COLO829 (cell line): ENCODE measurements around the gene FBXL16.
A peak's percentile ranks its signal among the peaks of the same experiment; 100 is the strongest.

Experiments
- DNase-seq: peaks from one replicate; pipeline ENCODE4 v3.0.0; 2012; ENCODE audit warnings: low spot score

The FBXL16 gene

DNA sequence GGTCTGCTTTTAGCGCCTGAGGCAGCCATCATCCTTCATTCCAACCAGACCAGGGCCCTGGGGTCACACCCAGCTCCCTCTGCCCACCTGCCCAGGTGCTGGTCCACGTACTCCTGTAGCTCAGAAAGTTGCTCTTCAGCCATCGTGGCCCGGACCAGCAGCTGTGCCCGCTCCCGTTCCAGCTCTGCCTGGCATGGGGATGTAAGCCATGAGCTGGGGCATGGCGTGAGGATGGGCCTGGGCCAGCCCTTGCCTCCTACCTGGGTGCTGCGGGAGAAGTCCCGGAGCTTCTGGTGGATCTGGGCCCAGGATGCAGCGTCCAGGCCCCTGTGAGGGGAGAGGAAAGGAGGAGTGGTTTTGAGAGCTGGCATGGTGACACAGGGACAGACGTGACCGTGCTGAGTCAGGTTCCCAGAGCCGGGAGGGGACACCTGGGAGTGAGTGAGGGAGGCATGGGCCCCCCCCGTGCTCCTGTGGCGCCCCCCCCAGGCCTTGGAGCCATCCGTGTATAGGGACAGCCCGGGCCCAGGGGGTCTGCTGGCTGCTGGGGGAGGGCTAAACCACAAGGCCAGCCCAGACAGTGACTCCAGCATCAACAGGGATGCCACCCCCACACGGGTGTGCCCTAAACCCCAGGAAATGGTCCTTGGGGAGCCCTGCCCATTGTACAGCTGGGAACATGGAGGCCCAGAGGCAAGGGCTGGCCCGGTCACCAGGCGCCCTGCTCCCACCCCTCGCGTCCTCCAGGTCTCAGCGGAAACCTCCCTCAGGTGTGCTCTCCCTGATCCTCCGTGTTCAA, 17.4 kb upstream of the FBXL16 start:
- DNase-seq, result no peak

DNA sequence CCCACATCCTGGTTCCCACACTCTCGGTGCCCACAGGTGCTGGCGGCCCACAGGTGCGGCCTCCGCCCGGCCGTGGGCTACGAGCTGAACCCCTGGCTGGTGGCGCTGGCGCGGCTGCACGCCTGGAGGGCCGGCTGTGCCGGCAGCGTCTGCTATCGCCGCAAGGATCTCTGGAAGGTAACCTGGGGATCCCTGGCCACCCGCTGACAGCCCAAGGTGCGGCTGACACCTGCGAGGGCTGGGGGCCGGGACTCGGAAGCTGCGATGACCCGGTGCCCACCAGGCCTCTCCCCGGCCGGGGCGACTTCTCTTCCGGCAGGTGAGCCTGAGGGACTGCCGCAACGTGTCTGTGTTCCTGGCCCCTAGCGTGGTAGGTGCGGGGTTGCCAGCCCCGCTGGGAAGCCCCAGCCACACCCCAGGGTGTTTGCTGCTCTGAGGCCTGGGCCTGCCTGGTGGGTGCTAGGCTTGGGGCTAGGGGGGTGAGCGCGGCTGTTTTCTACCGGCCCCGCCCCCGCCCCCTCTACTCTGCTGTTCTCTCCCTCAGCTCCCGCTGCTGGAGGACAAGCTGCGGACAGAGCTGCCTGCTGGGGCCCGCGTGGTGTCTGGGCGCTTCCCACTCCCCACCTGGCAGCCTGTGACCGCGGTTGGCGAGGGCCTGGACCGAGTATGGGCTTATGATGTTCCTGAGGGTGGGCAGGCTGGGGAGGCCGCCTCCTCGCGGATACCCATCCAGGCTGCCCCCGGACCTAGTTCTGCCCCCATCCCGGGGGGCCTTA, 16.4 kb upstream of the FBXL16 start:
- DNase-seq, result no peak

DNA sequence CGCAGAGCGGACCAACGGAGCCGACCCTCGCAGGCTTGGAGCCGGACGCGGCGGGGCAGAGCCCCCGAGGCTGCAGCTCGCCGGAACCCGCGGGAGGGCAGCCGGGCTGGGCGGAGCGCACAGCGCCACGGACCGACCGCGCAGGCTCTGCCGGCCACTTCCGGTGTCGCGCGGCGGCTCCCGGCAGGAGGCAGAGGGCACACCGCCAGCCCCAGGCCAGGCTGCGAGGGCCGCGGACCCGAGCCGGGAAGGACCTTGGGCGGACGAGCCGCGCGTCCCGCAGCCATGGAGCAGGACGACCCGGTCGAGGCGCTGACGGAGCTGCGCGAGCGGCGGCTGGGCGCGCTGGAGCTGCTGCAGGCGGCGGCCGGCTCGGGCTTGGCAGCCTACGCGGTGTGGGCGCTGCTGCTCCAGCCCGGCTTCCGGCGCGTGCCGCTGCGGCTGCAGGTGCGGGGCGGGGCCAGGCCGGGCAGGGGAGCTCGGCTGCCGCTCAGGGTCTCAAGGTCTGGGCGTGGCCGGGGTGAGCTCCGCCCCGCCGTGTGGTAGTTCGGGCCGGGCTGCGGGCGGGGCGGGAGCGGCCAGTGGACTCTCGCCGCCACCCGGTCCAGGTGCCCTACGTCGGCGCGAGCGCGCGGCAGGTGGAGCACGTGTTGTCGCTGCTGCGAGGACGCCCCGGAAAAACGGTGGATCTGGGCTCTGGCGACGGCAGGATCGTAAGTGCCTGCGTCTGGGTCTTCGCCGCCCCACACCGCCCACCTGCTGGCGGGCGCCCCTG, 15.6 kb upstream of the FBXL16 start, which contains the start of gene ANTKMT:
ANTKMT (plus strand) TSS at position 157 of the 775 bp plus-strand sequence; CDS start at position 286, 129 bp downstream.
- peak; percentile 62 for DNase-seq

DNA sequence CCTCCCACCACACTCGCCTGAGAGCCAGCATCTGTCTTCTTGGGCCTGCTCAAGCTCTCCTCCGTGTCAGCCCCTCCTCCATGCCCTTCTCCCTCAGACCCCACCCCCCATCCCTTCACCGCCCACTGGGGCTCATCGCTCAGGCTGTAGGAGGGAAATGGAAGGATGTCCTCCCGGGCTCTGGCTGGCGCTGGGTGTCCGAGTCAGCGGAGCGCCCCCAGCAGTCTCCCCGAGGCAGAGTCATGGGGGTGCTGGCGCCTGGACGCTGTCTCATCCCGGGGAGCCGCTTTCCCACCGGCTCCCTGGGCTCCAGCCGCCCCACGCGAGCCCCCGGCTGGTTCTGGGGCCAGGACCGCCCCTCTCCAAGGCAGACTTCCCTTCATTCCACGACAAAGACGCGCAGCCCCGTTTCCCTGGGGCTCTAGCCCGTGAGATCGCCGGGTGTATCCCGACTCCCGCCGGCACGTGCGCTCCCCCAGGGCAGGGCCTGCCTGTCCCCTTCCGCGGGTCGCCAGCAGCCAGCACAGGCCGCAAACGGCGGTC, 14.9 kb upstream of the FBXL16 start:
- peak; percentile 42 for DNase-seq

DNA sequence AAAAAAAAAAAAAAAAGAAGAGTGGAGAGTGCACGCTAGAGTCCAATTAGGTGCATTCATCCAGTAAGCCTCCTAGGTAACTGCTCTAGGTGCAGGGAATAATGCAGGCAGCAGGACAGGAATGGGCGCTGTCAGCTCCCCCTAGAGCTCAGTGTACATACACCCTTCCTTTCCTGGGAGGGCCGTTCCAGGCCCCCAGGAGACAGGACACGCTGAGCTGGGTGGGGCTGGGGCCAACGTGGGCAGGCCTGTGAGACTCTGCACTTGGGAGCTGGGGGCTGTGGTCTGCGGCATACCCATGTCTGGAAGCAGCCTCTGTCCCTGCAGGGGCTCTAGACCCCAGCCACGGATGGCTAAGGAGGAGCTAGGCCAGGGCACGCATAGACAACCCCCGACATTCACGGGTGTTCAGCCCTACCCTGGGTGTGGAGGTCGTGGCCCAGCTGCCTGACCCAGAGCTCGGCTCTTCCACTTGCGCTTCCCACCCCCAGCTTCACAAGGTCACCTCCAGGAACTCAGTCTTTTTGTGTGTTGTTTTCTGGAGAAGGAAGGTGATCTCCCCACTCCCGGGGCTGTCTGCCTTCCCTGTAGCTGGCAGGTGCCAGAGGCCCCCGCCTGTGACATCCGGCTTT, 14.3 kb upstream of the FBXL16 start:
- DNase-seq, result no peak

DNA sequence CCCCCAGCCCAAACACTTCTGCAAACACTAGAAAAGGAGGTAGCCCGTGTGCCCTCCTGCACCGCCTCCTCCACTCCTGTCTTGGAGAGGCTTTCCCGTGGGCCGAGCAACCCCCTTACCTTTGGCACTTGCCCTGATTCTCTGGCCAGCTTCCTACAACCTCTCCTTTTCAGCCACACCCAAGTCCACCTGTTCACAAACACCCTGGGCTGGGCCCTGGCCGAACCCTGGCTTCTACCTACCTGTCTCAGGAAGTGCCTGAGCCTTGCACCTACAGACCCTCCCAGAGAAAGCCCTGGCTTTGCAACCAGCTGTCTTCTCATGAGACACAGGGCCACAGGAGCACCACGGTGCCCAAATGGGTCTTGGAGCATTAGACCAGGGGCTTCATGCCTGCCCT, 13.3 kb upstream of the FBXL16 start:
- no peak for DNase-seq

DNA sequence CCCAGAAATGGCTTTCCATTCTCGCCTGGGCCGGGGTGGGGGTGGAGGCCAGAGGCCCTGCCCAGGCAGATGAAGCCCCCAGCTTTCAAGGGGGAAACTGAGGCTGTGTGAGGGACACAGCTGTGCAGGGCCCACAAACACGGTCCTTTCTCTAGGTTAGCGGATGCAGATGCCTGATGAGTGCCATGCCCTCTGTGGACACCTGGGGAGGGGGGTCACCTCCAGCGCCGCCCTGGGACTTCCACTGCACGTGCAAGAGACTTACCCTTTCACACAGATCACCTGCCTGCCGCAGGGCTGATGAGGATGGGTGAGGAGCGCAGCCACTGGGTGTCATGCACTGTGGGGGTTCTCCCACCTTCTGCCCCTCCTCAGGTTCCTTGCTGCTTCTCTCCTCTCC, 12.8 kb upstream of the FBXL16 start:
- no peak for DNase-seq

DNA sequence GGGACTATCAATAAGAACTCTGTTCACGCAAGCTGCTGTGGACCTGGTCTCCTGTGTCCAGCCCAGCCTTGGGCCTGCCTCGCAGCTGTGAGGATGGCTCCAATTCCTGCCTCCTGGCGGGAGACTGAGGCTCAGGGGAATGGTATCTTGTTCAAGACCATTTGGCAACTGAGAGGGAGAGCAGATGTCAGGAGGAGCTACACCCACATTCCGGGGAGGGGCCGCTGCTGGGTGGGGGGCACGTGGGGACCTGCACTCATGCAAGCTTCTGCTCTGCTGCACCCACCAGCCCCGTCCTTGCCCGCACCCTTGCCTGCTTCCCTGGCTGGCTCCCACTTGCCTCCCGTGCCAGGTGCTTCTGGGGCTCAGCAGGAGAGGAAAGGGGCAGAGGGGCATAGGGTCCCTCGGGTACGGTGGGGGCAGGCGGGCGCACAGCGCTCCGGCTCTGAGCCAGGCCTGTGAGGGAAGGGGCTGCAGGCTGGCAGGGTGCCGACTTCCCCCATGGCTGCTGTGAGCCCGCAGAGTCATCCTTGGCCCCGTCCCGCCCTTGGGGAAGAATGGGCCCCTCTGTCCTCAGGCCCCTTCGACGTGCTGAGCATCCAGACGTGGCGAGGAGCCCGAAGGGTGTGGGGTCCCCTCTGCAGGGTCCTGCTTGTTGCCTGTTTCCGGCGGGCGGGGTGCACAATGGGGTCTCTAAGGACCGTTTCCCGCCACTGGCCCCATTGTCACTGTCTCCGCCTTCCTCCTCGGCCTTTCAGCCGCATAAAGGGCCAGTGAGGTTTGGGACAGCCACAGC, 12.0 kb upstream of the FBXL16 start:
- no peak for DNase-seq

DNA sequence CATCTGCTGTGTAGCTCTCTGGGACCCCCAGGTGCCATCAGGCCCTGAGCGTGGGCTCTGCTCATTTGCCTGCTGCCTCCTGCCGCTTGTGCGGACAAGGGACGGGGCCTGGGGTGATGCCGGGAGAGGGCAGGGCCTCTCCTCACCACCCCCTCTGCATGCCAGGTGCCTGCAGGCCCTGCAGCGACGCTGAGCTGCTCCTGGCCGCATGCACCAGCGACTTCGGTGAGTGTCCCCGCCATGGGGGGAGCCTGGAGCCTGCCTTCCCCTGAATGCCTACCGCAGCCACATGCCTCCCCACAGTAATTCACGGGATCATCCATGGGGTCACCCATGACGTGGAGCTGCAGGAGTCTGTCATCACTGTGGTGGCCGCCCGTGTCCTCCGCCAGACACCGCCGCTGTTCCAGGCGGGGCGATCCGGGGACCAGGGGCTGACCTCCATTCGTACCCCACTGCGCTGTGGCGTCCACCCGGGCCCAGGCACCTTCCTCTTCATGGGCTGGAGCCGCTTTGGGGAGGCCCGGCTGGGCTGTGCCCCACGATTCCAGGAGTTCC, 11.2 kb upstream of the FBXL16 start:
- no peak for DNase-seq

DNA sequence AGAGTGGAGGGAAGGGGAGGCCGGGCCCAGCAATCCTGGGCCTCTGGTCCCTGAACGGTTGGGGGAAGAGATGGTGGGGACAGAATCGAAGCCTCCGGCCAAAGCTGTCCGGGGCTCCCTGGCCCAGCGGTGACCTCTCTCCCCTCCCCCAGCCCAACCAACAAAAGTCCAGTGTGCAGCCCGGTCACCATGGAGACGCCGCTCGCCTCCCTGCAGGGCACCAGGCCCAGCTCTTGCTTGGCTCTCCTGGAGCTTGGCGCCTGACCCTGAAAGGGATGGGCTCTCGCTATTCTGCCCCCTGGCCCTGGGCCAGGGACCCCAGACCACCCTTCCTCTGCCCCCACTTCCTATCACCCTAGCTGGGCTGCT, 10.6 kb upstream of the FBXL16 start:
- peak; percentile 82 for DNase-seq

DNA sequence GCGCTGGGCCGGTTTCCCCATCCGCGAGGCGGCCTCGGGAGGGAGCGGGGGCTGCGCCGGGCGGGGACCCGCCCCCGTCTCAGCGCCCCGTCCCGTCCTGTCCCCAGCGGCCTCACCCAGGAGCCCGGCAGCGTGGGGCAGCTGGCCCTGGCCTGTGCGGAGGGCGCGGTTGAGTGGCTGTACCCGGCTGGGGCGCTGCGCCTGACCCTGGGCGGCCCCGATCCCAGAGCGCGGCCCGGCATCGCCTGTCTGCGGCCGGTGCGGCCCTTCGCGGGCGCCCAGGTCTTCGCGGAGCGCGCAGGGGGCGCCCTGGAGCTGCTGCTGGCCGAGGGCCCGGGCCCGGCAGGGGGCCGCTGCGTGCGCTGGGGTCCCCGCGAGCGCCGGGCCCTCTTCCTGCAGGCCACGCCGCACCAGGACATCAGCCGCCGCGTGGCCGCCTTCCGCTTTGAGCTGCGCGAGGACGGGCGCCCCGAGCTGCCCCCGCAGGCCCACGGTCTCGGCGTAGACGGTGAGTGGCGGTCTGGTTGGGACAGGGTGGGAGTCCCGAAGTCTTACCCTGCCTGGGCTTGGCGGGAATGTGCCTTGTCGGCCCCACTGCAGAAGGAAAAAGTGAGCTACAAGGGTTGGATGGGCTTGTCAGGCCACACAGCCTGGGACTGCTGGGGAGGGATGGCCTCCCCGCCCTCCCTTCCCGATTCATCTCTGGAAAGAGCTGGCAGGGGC, 10.0 kb upstream of the FBXL16 start:
- no peak for DNase-seq

DNA sequence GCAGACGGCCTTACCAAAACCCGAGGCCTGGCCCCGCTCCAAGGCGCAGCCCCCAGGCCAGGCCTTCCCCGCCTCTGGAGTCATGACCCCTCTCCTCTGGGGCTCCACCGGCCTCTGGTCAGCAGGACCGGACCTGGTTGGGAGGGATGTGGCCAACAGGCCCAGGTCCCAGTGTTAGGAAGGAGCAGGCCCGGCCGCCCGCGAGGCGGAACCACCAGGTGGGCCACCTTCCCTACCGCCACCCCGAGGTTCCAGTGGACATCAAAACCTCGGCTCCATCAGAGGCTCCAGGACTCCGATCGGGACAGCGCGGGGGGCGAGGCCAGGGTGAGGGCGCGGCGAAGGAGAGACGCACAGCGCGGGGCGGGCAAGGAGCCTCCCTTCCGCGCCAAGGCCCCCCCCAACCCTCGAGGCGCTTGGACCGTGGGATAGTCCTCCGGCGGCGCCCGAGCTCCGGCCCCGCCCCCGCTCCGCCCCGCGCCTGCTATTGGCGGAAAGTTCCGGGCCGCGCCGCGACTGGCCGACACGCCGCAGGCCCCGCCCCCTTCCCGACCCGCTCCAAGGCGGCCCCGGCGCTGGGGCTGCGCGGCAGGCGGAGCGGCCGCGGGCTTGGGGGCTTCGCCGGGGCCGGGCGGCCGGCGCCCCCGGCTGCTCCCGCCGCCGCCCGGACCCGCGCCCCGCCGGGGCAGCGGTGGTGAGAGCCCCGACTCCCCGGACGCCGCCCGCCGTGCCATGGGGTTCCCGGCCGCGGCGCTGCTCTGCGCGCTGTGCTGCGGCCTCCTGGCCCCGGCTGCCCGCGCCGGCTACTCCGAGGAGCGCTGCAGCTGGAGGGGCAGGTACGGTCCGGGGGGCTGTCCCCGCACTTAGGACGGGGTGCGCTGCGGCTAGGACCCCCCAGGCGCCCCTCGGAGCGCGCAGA, 9.2 kb upstream of the FBXL16 start, which contains the start of gene METRN:
METRN (plus strand) TSS at position 561 of the 919 bp plus-strand sequence; CDS start at position 733, 172 bp downstream.
- peak; percentile 85 for DNase-seq

DNA sequence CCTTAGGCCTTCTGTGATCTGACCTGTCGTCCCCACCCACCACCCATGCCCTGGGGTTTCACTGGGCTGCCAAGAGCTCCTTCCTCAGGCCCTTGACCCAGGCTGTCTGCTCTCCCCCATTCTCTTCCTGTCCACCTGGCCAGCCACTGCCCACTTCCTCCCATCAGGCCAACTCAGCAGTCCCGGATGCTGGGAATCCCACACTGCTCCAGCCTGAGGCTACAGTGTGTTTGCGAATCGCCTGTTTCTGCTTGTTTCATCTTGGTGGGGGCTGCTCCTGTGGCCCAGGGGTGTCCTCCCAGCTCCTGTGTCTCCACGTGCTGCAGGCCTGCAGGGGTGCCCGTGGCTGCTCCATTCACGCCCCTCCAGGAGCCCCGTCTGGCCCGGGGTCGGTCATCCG, 8.5 kb upstream of the FBXL16 start:
- no peak for DNase-seq

DNA sequence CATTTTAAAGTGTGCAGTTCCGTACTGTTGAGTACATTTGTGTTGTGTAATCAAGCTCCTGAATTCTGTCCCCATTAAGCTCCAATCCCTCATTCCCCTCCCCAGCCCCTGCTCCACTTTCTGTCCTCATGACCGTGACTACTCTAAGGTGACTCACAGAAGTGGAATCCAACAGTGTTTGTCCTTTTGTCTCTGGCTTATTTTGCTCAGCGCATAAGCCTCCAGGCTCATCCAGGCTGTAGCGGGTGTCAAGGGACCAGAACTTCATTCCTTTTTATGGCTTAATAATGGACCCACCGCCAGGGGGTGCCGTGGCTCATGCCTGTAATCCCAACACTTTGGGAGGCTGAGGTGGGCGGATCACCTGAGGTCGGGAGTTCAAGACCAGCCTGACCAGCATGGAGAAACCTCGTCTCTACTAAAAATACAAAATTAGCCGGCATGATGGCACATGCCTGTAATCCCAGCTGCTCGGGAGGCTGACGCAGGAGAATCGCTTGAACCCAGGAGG, 7.2 kb upstream of the FBXL16 start:
- DNase-seq, result peak; percentile 96

DNA sequence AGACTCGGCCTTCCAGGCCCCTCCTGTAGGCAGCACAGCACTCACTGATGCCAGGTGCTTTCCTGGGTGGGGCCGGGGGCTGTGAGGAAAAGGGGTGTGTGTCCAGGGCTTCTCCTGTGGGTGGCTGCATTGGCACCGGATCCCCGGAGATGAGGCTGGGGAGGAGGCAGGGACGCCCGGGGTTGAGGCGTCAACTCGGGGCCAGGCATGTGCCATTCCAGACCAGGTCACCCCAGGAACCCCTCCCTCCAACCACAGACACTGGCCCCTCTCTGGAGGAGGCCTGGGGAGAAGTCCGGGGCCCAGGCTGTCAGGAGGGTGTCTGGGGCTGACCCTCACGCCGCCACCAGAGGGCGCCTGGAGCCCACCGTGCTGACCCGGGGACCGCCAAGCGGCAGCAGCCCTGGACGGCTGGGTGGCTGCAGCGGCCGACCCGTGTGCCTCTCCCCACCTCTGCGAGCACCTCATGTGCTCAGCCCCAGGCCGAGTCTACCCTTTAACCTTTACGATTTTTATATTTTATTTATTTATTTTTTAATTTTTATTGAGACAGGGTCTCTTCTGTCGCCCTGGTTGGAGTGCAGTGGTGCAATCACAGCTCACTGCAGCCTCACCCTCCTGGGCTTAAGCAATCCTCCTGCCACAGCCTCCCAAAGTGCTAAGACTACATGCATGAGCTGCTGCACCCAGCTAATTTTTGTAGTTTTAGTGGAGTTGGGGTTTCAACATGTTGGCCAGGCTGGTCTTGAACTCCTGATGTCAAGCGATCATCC, 6.1 kb upstream of the FBXL16 start:
- peak; percentile 59 for DNase-seq

DNA sequence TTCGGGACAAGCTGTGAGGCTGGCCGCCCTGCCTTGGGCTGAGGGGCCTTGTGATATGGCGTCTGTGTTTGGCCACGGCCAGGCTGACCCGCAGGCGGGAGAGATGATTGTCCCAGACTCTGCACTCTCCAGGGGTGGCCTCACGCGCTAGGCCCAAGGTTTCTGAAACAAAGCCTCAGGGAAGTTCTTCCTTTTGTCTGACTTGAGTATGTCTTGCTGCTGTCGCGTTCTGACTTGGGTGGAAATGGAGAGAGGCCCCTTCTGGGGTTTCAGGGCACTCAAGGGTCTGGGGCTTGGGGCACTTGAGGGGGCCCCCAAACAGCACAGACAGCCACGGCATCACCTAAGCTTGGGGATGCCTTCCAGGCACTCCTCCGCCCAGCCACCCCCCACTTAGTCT, 5.5 kb upstream of the FBXL16 start:
- DNase-seq, result no peak

DNA sequence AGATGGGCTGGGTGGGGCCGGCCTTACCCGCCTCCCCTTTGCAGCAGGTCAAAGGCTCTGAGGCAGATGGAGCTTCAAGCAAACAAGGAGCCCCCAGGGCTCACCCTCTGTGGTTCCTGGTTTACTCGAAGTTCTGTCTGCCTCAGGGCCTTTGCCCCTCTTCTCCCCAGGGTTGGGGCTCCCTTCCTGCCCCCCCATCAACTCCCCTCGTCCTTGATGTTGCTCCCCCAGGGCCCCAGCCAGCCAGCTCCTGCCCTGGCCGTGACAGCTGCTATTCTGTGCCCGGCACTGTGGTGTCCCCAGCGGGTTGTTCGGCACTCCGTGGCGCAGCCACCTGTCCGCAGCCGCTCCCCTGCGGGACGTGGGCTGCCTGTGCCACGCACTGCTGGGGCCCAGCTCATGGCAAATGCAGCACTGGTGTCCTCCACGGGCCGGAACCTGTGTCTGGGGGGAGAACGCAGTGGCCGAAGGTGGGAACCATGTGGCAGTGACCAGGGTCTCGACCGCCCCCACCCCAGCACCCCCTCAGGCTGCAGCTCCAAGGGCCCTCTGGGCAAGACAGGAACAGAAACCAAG, 5.0 kb upstream of the FBXL16 start:
- DNase-seq, result no peak
